NCI-H748 (cell line): Measurements from ENCODE around the gene SOX18.

Experiments used
- DNase-seq: peaks from one replicate; lab custom pipeline; 2025; ENCODE audit not compliant: unreplicated experiment; lab: John Stamatoyannopoulos, UW

Gene SOX18

DNA sequence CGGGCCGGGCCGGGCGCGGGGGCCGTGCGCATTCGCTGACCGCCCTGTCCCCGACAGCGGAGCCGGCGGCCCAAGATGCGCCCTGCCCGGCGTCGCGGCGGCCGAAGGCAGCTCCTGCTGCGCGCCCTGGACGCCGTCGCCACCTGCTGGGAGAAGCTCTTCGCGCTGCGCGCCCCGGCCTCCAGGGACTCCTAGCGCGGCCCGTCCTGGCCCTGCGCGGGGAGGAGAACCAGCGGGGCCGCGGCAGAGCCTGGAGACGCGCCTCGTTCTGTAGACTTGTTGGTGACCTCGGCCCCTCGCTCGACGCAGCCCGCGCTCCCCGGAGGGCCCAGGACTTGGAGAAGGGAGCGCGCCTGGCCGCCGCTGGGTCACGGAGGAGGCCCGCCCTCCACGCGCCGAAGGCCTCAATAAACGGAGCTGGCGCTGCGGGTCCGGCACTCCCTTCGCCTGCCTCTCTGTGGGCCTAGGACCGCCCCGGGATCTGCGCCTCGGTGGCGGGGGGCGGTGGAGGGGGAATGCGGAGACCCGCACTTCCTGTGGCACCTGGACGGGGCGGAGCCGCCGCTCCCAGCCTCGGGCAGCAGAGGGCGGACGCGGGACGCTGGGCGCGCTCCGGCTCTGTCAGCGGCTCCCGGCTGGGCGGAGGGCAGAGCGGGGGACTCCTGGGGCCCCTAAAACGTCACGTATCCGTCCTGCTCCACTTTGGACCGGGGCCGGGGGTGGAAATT is 10.7 kb downstream of the SOX18 start:
- DNase-seq: peak; percentile 66

DNA sequence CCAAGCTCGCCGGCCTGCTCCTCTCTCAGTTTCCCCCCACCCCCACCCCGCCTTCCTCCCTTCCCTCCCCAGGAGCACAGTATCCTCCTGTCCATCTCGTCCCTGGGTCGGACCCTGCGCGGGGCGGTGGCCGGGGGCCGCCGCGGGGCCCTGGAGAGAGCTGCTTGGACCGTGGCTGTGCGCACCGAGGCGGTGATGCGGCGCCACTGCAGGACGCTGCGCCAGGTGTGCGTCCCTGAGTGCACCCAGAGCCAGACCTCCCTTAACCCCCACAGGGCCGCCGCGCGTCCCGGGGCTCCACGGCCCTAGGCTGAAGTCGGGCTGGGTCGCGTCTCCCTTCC is 11.2 kb downstream of the SOX18 start:
- peak; percentile 40 for DNase-seq

DNA sequence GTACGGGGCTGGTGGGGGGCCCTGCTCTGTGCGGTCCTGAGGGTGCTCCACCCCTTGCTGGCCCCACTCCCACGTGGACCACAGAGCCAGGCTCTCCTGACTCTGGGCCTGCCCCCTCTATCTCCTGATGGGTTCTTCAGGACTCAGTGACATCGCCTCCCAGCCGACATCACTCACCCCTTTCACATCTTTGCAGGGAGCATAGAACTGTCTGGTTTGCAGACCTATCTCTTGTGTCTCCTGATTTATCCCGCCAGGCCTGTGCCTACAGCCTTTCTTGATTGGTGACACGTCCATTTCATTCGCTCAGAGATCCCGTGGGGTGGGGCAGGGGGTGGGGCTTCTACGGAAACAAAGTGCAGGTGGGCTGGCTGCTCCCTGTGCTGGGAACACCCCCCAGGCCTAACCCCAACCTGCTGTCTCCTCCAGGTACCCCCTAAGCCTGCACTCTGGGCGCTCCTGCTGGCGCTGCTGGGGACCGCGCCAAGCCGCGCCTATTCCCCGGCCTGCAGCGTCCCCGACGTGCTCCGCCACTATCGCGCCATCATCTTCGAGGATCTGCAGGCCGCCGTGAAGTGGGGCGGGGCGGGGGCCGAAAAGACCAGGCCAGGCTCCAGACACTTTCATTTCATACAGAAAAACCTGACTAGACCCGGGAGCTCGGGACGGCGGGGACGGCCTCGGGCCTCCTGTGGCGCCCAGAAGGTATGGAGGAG is 11.8 kb downstream of the SOX18 start:
- peak; percentile 52 for DNase-seq

DNA sequence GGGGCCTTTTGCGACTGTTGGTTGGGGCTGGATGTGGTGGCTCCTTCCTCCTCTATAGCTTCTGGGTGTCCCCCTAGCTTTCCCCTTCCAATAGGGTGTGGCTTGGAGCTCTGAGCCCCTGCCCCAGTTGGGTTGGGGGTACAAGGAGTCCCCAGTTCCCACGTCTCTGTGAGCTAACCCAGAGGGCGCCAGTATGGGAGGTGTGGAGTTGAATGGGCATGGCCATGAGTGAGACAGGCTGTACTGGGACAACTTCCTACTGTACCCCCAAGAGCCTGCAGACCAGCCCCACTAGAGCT is 12.3 kb downstream of the SOX18 start:
- DNase-seq: no peak

DNA sequence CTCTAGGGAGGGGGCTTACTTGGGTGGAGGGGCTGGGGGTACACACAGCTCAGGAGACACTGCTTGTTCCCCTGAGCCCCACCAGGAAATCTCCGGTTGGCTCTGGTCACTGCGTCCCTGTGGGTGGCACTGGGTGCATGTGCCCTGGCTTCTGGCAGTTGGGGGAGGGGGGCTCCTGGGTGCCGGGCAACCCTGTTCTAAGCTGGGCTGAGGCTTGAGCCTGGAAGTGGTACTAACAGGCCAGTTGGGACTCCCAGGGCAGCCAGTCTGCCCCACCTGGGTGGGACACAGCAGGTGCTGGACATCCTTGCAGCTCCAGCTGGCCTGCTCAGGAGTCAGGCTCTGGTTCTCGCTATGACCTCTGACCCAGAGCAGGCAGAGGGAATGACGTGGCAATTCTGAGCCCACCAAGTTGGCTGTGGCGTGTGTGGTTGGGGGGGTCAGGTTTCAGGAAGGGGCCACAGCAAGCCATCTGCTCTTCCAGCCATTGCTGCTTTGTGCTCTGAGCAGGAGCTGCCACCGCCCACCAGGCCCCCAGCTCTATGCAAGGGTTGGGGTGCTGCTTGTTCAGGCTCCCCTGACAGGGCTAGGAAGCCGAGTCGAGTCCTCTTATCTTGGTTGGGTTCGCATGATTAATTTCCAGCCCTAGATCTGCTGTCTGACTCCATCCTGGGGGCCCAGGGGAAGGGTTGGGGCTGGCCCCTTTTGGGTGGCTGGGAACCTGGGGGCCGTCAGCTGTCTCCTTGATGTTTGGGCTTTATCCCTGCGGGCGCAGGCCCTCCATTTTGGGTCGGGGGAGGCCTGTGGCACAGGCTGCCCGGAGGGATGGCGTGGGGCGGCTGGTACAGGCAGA is 12.9 kb downstream of the SOX18 start:
- DNase-seq: no peak

DNA sequence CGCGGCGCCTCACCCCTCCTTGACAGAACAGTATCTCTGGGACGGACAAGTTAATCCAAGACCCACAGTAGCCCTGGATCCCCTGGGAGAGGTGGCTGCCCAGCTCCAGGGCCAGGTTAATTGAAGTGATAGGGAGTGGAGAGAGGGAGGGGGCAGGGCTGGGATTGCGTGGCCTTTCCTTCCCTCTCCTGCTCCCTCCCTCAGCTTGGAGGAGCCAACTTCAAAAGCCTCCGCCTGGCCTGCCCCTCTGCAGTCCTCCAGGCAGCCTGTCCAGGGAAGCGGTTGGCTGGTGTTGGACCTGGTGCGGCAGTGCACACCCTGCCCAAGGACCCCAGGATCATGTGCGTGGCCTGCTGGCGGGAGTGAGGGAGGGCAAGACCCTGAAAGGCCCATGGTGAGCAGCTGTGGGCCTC is 13.5 kb downstream of the SOX18 start, which contains the start of gene C20orf204:
TSS of gene C20orf204 (plus strand) at position 250 of the 413 bp plus-strand sequence. CDS start at position 392, 142 bp downstream.
- DNase-seq: no peak

DNA sequence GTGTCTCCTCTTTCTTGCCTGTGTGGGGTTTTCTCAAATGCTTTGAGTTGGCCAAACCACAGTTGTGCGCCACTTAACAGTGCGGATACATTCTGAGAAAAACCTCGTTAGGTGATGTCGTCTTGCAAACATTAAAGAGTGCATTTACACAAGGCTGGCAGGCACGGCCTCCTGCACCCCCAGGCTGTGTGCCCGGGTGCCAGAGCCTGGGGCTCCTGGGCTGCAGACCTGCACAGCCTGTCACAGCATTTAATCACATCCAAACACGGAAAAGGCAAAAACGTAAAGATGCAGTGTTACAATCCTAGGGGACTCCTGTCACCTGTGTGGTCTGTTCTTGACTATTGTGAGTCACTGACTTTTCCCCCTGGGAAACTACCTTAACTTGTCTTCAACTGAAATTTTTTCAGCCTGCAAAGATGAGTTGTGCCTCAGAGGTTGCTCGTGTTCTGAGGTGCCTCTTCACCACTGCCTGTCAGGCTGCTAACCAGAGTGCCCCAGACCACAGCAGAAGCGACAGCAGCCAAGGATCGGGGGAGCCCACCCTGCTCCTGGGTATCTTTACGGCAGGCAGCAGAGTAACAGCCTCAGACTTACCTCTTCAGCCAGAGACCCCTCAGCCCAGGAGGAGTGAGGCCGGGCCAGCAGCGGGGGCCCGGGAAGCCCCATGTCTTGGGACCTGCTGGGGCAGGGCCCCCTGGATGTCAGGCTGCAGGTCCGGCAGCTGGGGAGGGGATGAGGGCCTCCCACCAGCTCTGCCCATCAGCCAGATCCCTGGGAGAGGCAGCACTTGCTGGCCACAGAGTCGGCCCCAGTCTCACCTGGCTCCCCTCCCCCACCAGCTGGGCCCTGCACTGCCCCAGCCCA is 14.1 kb downstream of the SOX18 start:
- no peak for DNase-seq

DNA sequence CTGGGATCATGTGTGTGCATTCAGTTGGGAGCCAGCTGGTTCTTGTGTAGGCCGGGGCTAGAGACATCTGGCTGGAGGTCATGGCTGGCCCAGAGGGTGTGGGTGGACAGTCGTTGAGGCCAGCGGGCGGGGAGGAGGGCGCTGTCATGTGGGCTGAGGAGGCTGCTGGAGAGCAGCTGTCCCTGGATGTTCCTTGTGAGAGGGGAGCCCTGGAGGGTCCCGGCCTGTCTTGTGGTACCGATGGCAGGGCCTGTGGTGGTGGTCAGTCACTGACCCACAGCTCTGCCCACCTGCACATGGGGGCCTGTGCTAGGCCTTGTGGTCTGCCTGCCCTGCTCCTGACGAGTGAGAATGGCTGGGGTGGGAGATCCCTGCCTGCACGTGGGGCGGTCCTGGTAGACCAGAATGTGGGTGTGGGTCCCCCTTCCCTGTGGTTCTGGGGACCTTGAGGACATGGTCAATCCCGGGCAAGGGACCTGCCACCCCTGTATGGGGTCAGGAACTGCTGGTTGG is 15.4 kb downstream of the SOX18 start:
- no peak for DNase-seq

DNA sequence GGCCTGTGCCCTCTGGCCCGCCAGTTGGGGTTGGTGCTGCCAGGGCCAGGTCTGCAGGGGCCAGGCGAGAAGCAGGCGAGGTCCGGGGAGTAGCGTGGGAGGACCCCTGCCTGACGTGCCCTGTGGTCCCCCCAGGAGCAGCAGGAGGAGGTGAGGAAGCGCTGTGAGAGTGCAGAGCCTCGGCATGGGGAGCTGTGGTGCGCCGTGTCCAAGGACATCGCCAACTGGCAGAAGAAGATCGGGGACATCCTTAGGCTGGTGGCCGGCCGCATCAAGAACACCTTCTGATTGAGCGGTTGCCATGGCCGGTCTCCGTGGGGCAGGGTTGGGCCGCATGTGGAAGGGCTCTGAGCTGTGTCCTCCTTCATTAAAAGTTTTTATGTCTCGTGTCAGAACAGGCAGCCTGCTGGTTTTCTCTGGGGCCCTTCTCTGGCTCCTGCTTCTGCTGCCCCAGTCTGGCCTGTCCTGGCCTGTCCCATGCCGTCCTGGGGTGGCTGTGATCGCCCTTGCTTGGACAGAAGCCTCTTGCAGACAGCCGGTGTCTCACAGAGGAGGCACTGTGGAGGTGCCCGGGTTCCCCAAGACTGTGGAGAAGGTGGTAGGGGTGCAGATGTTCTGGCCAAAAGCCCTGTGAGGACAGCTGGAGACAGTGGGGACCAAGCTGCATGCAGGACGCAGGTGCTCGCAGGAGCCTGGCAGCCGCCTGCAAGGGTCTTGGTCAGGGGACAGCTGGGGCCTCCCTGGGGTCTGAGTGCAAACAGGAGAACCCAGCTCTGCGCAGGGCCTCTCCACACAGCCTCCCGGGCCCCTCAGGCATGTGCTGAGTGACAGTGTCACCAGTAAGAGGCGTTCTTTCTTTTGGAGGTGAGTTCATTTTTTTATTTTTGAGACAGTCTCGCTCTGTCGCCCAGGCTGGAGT is 16.5 kb downstream of the SOX18 start:
- no peak for DNase-seq

DNA sequence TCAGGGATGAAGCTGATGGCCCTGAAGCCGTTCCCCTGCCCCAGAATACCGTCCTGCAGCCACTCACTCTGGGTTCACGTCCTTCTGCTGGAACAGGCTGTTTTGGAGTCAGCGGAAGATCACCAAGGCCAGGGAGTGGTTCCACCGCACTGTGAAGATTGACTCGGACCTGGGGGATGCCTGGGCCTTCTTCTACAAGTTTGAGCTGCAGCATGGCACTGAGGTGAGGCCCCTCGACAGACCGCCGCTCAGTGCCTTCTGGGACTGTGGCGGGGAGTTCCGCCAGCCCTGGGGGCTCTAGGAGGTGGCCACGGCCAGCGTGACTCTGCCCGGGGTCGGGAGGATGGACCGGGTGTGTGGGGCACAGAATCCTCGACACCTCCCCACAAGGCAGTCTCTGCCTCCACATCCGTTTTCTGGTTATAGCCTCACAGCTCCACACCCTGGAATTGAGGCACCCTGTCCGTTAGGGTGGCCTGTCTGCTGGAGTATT is 17.6 kb downstream of the SOX18 start:
- DNase-seq: no peak

DNA sequence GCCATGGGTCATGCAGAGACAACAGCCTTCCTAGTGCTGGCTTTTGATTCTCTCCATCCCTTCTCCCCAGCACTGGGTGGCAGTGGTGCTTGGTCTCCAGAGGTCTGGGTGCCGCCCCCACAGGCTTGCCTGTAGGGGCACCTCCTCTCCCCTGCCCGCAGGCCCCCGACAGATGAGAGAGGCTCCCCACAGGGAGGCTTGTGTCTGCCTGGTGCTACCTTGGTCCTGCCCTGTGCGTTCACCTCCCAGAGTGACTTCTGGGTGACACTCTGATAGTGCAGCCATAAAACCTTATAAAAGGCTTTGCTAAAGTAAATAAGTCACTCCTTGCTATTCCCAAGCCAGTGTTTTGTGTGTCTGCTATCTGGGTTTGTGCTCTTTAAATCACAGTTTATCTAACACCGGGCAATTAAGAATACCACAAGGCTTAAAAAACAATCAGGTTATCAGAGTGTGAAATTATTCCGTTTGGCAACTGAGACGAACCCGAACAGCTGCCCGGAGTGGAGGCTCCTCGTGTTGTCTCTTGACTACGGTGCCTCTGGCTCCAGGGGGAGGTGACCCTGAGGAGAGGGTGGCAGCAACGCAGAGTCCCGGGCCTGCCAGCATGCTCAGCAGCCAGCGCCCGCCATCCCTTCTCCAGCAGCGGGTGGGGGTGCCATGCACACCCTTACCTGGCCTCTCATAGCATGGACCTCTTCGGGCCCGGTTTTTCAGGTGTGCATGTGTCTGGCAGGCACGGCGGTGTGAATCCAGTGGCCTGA is 18.9 kb downstream of the SOX18 start:
- no peak for DNase-seq

DNA sequence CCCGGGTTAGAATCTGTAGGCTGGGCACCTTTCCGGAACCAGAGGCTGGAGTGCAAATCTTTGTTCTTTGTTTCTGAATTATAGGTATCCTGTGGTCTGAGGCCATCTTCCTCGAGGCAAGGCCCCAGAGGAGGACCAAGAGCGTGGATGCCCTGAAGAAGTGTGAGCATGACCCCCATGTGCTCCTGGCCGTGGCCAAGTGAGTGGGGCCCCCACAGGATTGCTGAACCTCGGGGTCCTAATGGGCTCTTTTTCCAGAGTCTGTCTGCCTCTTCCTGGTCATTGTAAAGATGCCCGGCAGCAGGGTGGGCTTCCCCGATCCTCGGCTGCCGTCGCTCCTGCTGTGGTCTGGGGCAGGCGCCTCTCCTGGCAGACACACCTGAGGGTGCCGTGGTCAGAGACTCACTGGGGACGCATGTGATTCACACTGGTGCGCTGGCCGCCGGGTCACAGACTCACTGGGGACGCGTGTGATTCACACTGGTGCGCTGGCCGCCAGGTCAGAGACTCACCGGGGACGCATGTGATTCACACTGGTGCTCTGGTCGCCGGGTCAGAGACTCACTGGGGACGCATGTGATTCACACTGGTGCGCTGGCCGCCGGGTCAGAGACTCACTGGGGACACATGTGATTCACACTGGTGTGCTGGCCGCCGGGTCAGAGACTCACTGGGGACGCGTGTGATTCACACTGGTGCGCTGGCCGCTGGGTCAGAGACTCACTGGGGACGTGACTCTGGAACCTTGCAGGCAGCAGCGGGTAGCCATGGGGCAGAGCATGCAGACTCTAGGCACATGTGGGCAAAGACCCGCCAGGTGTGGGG is 19.9 kb downstream of the SOX18 start:
- DNase-seq: no peak

DNA sequence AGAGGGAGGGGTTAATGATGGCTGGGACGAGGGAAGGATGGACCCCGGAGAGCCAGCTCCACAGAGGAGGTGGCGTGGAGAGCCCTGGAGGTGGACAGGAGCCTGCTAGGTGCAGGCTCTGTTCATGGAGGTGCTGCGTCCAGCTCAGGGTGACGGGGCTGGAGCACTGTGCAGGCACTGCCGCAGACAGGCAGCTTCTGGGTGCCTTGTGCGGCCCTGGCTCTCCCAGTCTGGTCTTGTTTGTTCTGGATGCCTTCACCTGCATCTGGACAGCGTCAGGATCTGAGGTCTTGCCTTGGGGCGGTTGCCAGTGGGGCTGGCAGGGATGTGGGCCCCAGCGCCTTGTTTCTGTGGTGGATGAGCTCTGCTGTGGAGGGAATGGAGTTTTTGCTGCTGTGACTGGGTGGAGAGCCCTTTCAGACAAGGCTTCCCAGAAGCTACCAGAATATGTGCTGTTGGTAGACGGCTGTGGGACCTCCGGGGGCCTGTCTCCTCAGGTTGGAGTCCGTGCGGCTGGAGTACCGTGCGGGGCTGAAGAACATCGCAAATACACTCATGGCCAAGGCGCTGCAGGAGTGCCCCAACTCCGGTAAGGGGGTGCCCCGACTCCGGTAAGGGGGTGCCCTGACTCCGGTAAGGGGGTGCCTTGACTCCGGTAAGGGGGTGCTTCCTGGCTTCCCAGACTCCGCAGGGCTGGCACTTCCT is 21.3 kb downstream of the SOX18 start:
- no peak for DNase-seq

DNA sequence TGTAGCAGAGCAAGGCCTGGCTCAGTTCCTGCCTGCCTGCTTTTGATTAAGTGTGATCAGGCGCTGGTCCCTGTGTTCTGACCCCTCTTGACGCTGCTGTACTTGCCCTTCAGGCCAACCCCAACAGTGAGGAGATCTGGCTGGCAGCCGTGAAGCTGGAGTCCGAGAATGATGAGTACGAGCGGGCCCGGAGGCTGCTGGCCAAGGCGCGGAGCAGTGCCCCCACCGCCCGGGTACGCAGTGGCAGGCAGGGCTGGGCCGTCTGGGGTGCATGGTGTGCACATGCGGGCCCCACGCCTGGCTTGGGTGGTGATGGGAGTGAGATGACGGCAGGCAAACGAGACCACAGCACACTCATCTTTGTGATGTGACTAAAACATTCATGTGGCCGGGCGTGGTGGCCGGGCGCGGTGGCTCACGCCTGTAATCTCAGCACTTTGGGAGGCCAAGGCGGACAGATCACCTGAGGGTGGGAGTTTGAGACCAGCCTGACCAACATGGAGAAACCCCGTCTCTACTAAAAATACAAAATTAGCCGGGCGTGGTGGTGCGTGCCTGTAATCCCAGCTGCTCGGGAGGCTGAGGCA is 23.5 kb downstream of the SOX18 start:
- DNase-seq: no peak

DNA sequence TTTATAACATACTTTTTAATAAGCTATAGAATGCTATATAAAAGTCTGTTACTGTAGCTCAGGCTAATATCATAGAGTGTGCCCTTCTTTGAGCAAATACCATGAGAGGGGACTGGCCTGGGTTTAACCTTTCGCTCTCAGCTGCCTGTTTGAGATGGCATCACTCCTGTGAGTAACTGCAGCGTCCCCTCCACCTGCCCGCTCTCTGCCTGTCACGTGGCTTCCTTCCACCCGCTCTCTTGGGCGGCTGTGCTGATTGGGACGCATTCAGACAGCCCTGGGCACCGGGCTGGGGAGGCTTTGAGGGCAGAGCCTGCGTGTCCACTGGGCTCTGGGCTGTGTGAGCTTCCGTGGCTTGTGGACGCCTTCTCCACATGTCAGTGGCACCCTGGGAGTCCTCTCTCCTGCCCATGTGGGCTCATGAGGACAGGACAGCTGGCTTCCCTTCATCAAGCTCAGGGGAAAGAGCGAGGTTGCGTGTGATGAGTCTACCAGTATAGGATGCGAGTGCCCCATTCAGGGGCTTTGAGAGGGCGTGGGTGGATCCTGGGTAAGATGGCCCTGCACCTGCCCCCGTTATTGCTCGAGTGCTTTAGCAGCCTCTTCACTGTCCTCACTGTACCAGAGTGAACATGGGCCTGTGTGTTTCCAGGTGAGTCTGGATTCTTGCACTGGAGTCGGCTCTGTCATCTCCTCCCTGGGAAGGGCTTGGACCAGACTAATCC is 24.2 kb downstream of the SOX18 start:
- DNase-seq: no peak
